WI38 (cell line): ENCODE data around the gene TNFSF8.

Source experiments
- H3K4me3 ChIP-seq: 2 replicates; pipeline ENCODE4 v1.5.1; 2011; ENCODE audit warnings: low read depth, mild to moderate bottlenecking, control low read depth, low read length
- TF ChIP-seq, protein P1 (sequence below): IDR thresholded peaks from 2 replicates; pipeline ENCODE4 v1.5.1; 2012; ENCODE audit warnings: low read depth, mild to moderate bottlenecking, control low read depth, low read length

Gene TNFSF8

DNA sequence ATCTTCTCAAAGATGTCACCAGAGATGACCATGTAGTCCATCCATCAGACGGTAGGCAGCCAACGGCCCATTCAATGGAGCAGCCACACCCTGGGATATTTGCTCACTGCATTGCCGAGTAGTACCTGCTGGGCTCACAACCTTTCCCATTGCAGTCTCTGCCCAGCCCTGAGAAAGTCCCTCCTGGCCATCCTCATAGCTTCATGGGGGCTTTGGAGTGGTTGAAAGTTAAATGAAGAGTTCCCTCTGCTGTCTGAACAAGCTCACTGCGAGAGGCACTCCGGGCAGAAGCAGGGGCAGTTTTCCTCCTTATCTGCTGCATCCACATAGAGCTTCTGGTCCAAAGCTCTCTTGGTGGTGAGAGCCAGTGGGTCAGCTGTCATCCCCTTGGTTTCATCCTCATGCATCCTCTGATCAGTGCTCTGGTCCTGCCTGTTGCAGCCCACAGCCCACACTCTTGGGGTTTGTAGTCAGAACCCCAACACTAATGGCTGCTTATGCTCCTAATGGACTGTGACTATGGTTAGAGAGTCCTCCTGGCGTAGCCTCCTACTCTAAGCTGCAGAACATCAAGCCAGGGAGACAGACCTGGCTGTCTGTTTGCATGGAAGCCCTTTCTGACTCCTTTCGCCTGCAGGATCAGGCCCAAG lies 23.3 kb downstream of the TNFSF8 start:
- no peak overlapping the region for H3K4me3 ChIP-seq
- TF ChIP-seq, protein P1, sequence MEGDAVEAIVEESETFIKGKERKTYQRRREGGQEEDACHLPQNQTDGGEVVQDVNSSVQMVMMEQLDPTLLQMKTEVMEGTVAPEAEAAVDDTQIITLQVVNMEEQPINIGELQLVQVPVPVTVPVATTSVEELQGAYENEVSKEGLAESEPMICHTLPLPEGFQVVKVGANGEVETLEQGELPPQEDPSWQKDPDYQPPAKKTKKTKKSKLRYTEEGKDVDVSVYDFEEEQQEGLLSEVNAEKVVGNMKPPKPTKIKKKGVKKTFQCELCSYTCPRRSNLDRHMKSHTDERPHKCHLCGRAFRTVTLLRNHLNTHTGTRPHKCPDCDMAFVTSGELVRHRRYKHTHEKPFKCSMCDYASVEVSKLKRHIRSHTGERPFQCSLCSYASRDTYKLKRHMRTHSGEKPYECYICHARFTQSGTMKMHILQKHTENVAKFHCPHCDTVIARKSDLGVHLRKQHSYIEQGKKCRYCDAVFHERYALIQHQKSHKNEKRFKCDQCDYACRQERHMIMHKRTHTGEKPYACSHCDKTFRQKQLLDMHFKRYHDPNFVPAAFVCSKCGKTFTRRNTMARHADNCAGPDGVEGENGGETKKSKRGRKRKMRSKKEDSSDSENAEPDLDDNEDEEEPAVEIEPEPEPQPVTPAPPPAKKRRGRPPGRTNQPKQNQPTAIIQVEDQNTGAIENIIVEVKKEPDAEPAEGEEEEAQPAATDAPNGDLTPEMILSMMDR, result peak; percentile 59

DNA sequence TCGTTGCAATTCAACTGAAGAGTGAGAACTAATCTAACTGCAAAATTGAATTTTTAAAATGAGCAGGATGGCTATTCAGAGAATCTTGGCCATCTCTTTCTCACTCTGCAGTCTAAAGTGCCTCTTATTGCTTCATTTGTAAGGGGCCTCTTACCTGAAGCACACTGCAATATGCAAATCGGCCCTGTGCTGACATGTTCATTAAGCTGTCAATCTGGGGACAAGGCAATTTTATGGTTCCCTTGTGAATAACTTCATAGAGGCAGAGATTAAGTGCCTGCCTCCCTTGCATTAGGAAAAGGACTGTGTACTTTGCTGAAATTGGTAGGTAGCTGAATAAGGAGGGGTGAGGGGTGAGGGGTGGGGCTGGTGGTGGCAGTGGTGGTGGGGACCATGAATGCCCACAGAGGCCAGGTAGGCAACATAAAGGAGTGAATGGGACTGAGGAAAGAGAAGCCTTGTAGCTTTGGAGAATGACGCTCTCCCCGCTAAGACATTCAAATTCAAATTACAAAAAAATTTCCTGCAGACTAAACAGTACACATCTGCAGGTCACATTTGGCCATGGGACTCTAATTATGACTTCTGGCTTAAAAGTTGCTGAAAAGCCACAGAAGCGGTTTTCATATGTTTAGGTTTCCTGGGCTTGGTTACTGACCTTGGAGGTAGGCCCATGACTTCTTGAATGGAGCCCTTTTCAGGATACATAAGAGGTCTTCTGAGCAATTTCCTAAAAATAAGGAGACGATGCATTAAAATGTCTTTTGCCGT lies 25.0 kb downstream of the TNFSF8 start:
- no peak overlapping the region for H3K4me3 ChIP-seq

DNA sequence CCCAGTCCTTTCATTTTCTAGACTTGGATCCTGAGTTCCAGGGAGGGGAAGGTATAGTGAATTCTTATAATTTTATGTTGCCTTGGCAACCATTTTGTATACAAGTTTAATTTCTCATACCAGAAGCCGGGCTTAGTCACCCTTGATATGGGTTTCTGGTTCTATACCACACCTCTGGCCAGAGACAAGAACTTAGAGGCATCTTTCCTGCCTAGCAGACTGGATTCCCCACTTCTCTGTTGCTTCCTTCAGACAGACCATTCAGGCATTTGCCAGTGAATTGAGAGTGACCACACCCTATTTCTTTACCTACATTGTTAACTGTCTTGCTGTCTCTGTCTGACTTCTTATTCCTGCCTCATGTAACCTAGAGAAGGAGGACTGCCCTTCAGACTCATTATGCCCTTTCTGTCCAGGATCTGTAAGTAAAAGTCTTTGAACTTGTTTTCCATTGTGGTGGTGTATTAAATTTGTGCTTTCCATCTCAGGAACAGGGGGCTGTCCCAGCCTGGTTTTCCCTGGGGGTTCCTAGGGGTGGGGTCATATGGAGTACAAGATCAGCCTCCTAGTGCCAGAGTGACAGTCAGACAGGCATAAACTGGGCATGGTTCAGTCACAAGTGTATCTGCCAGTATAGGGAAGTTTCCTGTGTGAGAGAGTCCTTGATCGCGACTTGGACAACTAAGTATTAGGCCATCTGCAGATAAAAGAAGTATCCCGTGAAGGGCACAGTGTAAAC lies 27.4 kb downstream of the TNFSF8 start:
- H3K4me3 ChIP-seq, result no peak overlapping the region
- TF ChIP-seq, protein P1, result no peak

More for the DNA sequence above, 25.0 kb downstream of the TNFSF8 start:
- TF ChIP-seq, protein P1, result no peak

DNA sequence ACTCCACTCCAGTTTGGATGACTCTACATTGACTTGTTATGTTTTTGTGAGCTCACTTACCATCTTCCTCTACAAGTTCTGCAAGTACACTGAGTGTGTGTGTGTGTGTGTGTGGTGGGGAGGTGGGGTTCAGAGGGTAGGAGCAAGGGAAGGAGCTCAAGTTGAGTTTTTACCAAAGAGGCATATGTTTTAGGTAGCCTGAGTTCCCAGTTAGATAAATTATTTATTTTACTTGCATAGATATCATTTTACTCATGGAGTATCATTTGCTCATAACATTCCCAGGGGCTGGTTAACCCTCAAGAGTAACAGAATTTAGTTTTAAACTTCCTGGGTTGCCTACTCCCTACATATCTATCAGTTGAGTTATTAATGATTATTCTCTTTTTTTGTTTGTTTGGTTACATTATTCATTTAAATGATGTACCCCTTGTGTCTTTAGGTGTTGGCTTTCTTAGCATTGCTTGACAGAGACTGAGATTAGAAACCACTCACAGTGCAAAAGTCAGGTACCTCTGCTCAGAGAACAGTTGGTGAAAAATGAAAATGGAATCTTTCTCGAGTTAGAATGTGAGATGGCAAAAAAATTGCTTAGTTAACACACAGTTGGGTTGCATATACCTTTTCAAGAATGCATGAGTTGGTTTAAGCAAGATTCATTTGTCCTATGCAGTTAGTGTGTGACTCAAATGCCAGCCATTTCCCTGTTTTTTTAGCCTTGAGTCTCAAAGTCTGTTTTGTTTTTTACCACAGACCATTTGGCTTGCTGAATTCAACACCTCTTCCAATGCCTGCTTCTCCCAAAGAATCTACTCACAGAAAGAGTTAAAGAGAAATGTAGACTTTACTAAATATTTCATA lies 29.2 kb downstream of the TNFSF8 start:
- TF ChIP-seq, protein P1, result no peak
- peak overlapping the region; percentile 8; the same call in 1 of the 2 replicates for H3K4me3 ChIP-seq

DNA sequence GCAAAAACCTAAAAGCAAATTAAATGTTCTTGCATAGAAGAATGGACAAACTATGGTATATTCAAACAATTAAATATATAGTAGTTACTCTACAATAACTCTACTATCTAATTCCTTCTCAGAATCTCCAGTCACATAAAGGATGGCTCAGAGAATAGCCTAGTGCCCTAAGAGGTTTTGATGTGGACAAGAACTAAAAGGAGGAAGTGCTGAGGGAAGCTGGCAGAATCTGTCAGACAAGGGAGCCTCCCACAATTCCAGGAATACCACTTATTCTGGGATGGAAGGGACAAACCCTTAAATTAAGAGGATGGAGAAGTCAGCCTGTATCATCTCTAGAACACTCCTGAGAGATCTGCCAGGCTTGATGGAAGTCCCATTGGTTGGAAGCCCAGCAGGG lies 30.4 kb downstream of the TNFSF8 start:
- TF ChIP-seq, protein P1, result no peak
- no peak overlapping the region for H3K4me3 ChIP-seq

DNA sequence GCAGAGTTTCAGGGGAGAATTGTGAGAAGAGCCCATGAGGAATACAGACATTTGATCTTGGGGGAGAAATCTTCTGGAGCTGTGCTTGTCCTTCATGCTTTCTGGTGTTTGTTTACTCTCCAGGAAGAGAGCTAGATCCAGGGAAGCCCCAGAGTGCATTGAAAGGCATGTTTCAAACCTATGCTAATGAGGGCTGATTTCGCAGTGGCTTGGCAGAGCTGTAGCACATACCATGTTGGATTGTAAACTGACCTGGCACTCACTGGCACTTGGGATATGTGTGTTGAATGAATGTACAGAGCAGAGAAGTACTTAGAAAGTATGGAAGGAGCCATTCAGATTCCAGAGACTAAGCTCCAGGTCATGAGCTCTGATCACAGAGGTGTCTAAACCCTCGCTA lies 30.9 kb downstream of the TNFSF8 start:
- TF ChIP-seq, protein P1, result no peak
- no peak overlapping the region for H3K4me3 ChIP-seq
